ENCODE results near the gene MS4A10.

The MS4A10 gene

DNA sequence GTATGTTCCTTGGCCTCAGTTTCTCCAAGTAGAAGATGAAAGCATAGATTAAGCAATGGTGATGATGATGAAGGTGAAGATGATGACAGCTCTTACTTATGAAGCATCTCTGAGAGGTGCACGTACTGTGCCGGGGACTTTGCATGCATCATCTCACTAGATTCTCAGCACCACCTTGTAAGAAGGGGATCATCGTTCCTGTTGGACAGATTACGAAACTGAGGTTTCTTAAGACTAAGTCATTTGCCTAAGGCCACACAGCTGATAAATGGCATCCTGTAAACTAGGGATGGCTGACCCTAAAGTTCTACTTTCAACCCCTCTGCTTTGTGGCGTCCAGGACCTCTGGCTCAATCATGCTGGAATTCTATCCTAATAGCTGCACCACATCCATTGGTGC is 19.8 kb upstream of the MS4A10 start:
- H3K9ac ChIP-seq (ENCODE audit: low read depth in 1 of 2, low read length in 2 of 2), result no peak overlapping the region
- H3K4me1 ChIP-seq (ENCODE audit: control insufficient read depth in 1 of 2, insufficient read depth in 2 of 2, low read length in 2 of 2), result no peaks in the 10 kb centered on the region
- no peak overlapping the region for H3K27ac ChIP-seq (ENCODE audit: low read depth, low read length)
- H3K9me3 ChIP-seq (ENCODE audit: control insufficient read depth in 1 of 2, low read length in 2 of 2), result no peaks in the 10 kb centered on the region
- no peak overlapping the region for H3K4me3 ChIP-seq (ENCODE audit: low read depth in 1 of 2, low read length in 2 of 2)
- H3K27me3 ChIP-seq (ENCODE audit: control insufficient read depth in 1 of 2, insufficient read depth in 2 of 2, low read length in 2 of 2), result no peaks in the 10 kb centered on the region
- H3K36me3 ChIP-seq (ENCODE audit: control insufficient read depth in 1 of 2, insufficient read depth in 2 of 2, low read length in 2 of 2), result no peaks in the 10 kb centered on the region

DNA sequence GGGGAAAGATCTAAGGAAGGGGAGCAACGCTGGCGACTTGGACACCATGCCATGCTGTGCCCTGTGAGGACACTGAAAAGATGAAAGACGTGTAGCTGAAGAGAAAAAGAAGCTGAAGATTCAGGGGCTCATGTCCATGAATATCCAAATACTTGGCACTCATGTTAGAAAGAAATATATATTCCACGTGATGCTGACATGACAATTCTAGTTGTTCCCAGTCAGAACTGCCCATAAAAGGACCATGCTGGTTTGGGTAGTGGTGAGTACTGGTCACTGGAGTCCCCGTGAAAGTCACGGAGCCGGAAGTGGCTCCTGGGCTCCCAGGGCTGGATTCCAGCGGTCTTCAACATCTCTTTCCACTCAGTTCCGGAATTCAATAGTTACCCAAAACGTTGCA is 18.6 kb upstream of the MS4A10 start:
- Histone ChIP-seq H3K4me1 (ENCODE audit: control insufficient read depth in 1 of 2, insufficient read depth in 2 of 2, low read length in 2 of 2) (no peaks in the 10 kb centered on the region), H3K4me3 (ENCODE audit: low read depth in 1 of 2, low read length in 2 of 2) (no peak overlapping the region), H3K27ac (ENCODE audit: low read depth, low read length) (no peak overlapping the region), H3K36me3 (ENCODE audit: control insufficient read depth in 1 of 2, insufficient read depth in 2 of 2, low read length in 2 of 2) (no peaks in the 10 kb centered on the region), H3K9ac (ENCODE audit: low read depth in 1 of 2, low read length in 2 of 2) (no peak overlapping the region), H3K27me3 (ENCODE audit: control insufficient read depth in 1 of 2, insufficient read depth in 2 of 2, low read length in 2 of 2) (no peaks in the 10 kb centered on the region), H3K9me3 (ENCODE audit: control insufficient read depth in 1 of 2, low read length in 2 of 2) (no peaks in the 10 kb centered on the region)

DNA sequence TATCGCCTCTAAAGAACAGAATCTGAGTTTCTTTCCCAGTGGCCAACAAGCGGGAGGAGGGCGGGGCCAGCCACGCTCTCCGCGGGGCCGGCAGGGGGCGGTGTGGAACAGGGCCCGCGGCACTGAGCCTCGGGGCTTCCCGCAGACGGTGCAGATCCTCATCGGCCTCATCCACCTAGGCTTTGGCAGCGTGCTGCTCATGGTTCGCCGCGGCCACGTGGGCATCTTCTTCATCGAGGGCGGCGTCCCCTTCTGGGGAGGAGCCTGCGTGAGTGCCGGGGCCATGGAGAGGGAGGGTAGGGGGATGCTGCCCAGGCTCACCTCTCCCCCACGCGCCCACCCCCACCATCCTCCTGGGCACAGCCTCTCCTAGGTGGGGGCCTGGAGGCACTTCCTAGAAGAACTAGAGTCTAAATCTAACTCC is 17.7 kb upstream of the MS4A10 start:
- Histone ChIP-seq H3K4me3 (ENCODE audit: low read depth in 1 of 2, low read length in 2 of 2) (no peak overlapping the region), H3K36me3 (ENCODE audit: control insufficient read depth in 1 of 2, insufficient read depth in 2 of 2, low read length in 2 of 2) (no peaks in the 10 kb centered on the region), H3K9me3 (ENCODE audit: control insufficient read depth in 1 of 2, low read length in 2 of 2) (no peaks in the 10 kb centered on the region), H3K4me1 (ENCODE audit: control insufficient read depth in 1 of 2, insufficient read depth in 2 of 2, low read length in 2 of 2) (no peaks in the 10 kb centered on the region), H3K27me3 (ENCODE audit: control insufficient read depth in 1 of 2, insufficient read depth in 2 of 2, low read length in 2 of 2) (peaks cover 0 to 6% of the 10 kb centered on the region in 2 donors), H3K27ac (ENCODE audit: low read depth, low read length) (no peak overlapping the region), H3K9ac (ENCODE audit: low read depth in 1 of 2, low read length in 2 of 2) (no peak overlapping the region)

DNA sequence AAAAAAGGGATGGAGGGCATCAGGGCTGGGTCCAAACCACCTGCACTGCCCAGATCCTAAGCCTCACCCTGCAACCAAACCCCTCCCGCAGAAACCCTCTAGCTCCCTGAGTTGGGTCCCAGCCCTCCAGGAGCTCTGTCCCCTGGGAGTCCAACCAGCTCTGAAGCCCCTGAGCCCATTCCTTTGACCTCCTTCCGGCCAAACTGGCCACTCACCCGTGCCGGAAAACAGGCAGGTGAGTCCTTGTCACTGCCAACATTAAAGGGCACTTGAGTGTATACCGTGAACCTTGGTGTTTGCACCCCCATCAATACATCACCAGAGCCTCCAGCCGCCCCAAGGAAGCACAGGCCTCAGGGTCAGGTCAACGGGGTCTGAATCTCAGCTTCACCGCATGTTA is 16.9 kb upstream of the MS4A10 start:
- H3K27ac ChIP-seq (ENCODE audit: low read depth, low read length), result no peak overlapping the region
- no peaks in the 10 kb centered on the region for H3K4me1 ChIP-seq (ENCODE audit: control insufficient read depth in 1 of 2, insufficient read depth in 2 of 2, low read length in 2 of 2)
- H3K9me3 ChIP-seq (ENCODE audit: control insufficient read depth in 1 of 2, low read length in 2 of 2), result no peaks in the 10 kb centered on the region
- H3K27me3 ChIP-seq (ENCODE audit: control insufficient read depth in 1 of 2, insufficient read depth in 2 of 2, low read length in 2 of 2), result peaks cover 0 to 6% of the 10 kb centered on the region in 2 donors
- no peaks in the 10 kb centered on the region for H3K36me3 ChIP-seq (ENCODE audit: control insufficient read depth in 1 of 2, insufficient read depth in 2 of 2, low read length in 2 of 2)
- no peak overlapping the region for H3K9ac ChIP-seq (ENCODE audit: low read depth in 1 of 2, low read length in 2 of 2)
- no peak overlapping the region for H3K4me3 ChIP-seq (ENCODE audit: low read depth in 1 of 2, low read length in 2 of 2)

DNA sequence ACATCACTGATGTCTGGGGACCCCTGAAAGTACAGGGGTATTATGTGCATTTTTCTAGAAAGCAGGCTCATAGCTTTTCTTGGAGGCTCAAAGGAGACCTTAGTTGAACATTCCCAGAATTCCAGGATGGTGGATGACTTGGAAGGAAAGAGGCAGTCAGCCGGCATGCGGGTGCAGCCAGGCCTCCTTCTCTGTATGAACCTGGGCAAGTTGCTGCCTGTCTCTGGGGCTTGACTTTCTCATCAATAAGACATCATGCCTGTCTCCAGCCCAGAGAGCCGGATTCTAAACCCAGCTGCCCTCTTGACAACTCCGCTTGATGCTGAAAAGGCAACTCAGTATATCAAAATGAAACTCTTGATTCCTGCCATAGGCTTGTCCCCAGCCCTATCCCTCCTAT is 15.9 kb upstream of the MS4A10 start:
- no peaks in the 10 kb centered on the region for H3K36me3 ChIP-seq (ENCODE audit: control insufficient read depth in 1 of 2, insufficient read depth in 2 of 2, low read length in 2 of 2)

DNA sequence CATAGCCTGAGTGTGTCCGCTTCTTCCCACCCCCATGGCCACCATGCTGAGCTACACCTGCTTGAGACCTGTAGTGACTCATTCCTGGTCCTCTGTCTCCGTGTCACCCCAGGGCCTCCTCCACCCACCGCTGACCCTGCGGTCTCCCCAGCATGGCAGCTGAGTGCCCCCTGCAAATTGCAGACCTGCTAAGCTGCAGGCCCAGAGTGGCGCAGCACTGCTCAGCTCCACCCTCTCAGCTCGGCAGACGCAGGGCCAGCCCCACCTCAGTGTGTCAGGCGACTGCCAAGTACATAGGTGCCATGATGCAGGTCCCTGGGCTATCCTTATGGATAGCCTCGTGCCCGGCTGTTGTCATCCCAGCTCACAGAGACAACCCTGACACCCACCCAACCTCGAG is 15.3 kb upstream of the MS4A10 start:
- Histone ChIP-seq H3K9me3 (ENCODE audit: control insufficient read depth in 1 of 2, low read length in 2 of 2) (no peaks in the 10 kb centered on the region), H3K27ac (ENCODE audit: low read depth, low read length) (no peak overlapping the region), H3K36me3 (ENCODE audit: control insufficient read depth in 1 of 2, insufficient read depth in 2 of 2, low read length in 2 of 2) (no peaks in the 10 kb centered on the region), H3K4me1 (ENCODE audit: control insufficient read depth in 1 of 2, insufficient read depth in 2 of 2, low read length in 2 of 2) (no peaks in the 10 kb centered on the region), H3K27me3 (ENCODE audit: control insufficient read depth in 1 of 2, insufficient read depth in 2 of 2, low read length in 2 of 2) (peaks cover 0 to 6% of the 10 kb centered on the region in 2 donors), H3K4me3 (ENCODE audit: low read depth in 1 of 2, low read length in 2 of 2) (no peak overlapping the region), H3K9ac (ENCODE audit: low read depth in 1 of 2, low read length in 2 of 2) (no peak overlapping the region)

More for the DNA sequence above, 15.9 kb upstream of the MS4A10 start:
- H3K27me3 ChIP-seq (ENCODE audit: control insufficient read depth in 1 of 2, insufficient read depth in 2 of 2, low read length in 2 of 2), result peaks cover 0 to 6% of the 10 kb centered on the region in 2 donors
- H3K9ac ChIP-seq (ENCODE audit: low read depth in 1 of 2, low read length in 2 of 2), result no peak overlapping the region
- H3K4me1 ChIP-seq (ENCODE audit: control insufficient read depth in 1 of 2, insufficient read depth in 2 of 2, low read length in 2 of 2), result no peaks in the 10 kb centered on the region
- H3K9me3 ChIP-seq (ENCODE audit: control insufficient read depth in 1 of 2, low read length in 2 of 2), result no peaks in the 10 kb centered on the region
- no peak overlapping the region for H3K4me3 ChIP-seq (ENCODE audit: low read depth in 1 of 2, low read length in 2 of 2)
- H3K27ac ChIP-seq (ENCODE audit: low read depth, low read length), result no peak overlapping the region

DNA sequence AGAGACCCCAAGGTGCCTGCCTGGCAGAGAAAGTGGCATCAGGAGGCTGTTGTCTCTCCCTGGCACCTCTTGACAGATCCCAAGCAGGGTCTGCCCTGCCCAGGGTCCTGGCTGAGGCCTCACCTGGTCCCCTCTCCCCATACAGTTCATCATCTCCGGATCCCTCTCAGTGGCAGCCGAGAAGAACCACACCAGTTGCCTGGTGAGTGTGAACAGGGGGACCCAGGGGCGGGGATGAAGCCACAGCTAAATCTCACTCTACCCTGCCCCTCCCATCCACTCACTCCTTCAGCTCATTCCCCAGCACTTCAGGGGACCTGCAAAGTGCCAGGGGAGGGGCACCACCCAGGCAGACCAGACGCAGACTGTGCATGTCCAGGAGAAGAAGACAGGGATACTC is 14.0 kb upstream of the MS4A10 start:
- Histone ChIP-seq H3K4me3 (ENCODE audit: low read depth in 1 of 2, low read length in 2 of 2) (no peak overlapping the region), H3K27ac (ENCODE audit: low read depth, low read length) (no peak overlapping the region), H3K36me3 (ENCODE audit: control insufficient read depth in 1 of 2, insufficient read depth in 2 of 2, low read length in 2 of 2) (no peaks in the 10 kb centered on the region), H3K4me1 (ENCODE audit: control insufficient read depth in 1 of 2, insufficient read depth in 2 of 2, low read length in 2 of 2) (peaks cover 5% of the 10 kb centered on the region in 2 donors), H3K27me3 (ENCODE audit: control insufficient read depth in 1 of 2, insufficient read depth in 2 of 2, low read length in 2 of 2) (peaks cover 0 to 6% of the 10 kb centered on the region in 2 donors), H3K9ac (ENCODE audit: low read depth in 1 of 2, low read length in 2 of 2) (no peak overlapping the region), H3K9me3 (ENCODE audit: control insufficient read depth in 1 of 2, low read length in 2 of 2) (no peaks in the 10 kb centered on the region)

DNA sequence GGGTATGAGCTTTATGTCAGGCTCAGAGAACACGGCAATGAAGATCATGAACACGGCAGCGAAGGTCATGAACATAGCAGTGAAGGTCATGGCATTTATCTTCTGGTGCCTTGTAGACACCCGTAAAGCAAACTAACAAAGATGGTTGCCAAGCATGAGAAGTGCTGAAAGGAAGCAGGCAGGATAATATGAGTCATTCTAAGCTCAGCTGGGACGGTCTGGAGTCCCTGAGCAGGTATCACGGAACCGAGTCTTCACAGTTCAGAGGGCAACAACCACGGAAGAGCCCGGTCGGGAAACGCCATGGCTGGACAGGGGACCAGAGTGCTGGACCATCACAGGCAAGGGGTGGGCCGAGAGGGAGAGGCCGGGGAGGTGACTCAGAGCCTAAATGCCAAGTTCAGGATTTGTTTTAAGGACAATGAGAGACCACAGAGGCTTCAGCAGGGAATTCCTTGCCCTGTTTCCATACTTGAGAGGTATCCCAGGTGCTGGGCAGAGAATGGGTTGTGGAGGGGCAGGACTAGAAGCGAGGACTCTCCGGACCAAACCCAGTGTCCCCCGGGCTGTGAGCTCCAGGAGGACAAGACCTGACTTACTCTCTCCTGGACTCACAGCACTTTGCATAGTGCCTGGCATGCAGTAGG is 13.1 kb upstream of the MS4A10 start:
- H3K9ac ChIP-seq (ENCODE audit: low read depth in 1 of 2, low read length in 2 of 2), result no peak overlapping the region
- H3K36me3 ChIP-seq (ENCODE audit: control insufficient read depth in 1 of 2, insufficient read depth in 2 of 2, low read length in 2 of 2), result no peaks in the 10 kb centered on the region
- H3K4me1 ChIP-seq (ENCODE audit: control insufficient read depth in 1 of 2, insufficient read depth in 2 of 2, low read length in 2 of 2), result peaks cover 5% of the 10 kb centered on the region in 2 donors
- H3K4me3 ChIP-seq (ENCODE audit: low read depth in 1 of 2, low read length in 2 of 2), result no peak overlapping the region
- peaks cover 0 to 6% of the 10 kb centered on the region in 2 donors for H3K27me3 ChIP-seq (ENCODE audit: control insufficient read depth in 1 of 2, insufficient read depth in 2 of 2, low read length in 2 of 2)
- no peak overlapping the region for H3K27ac ChIP-seq (ENCODE audit: low read depth, low read length)
- no peaks in the 10 kb centered on the region for H3K9me3 ChIP-seq (ENCODE audit: control insufficient read depth in 1 of 2, low read length in 2 of 2)

DNA sequence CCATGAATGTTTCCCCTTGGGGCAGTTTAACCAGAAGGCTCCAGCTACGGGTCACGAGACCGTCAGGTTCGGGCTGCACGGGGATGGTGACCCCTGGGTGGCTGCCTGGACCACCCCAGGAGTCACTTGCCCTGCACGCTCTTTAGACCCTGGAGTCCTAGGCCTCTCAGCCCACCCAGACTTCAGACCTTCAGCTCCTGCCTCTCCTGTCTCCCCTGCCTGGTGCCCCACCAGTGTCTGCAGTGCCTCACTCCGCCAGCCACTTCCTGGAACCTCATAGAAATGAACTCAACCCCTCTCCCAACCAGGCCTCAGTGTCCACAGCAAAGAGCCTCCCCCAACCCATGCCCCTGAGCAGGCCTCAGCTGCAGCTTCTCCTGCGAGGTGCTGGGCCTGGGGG is 12.5 kb upstream of the MS4A10 start:
- H3K27ac ChIP-seq (ENCODE audit: low read depth, low read length), result no peak overlapping the region
- H3K27me3 ChIP-seq (ENCODE audit: control insufficient read depth in 1 of 2, insufficient read depth in 2 of 2, low read length in 2 of 2), result peaks cover 0 to 6% of the 10 kb centered on the region in 2 donors
- H3K36me3 ChIP-seq (ENCODE audit: control insufficient read depth in 1 of 2, insufficient read depth in 2 of 2, low read length in 2 of 2), result no peaks in the 10 kb centered on the region
- H3K9me3 ChIP-seq (ENCODE audit: control insufficient read depth in 1 of 2, low read length in 2 of 2), result no peaks in the 10 kb centered on the region
- H3K4me1 ChIP-seq (ENCODE audit: control insufficient read depth in 1 of 2, insufficient read depth in 2 of 2, low read length in 2 of 2), result peaks cover 5 to 9% of the 10 kb centered on the region in 2 donors
- no peak overlapping the region for H3K9ac ChIP-seq (ENCODE audit: low read depth in 1 of 2, low read length in 2 of 2)
- H3K4me3 ChIP-seq (ENCODE audit: low read depth in 1 of 2, low read length in 2 of 2), result no peak overlapping the region

DNA sequence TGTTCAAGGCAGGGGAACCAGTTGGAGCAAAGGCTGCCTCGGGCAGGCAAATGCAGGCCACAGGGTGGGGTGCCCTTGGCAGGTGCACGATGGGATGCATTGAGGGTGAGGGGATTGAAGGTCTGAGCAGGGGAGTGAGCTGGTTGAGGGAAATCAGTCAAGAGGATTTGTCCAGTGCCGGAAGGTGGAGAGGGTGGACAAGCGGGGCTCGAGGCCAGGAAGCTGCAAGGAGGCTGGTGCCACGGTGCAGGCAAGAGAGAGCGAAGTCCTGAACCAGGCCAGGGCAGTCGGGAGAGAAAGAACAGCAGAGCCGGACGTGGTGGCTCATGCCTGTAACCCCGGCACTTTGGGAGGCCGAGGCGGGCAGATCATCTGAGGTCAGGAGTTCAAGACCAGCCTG is 10.4 kb upstream of the MS4A10 start:
- Histone ChIP-seq H3K9ac (ENCODE audit: low read depth in 1 of 2, low read length in 2 of 2) (no peak overlapping the region), H3K36me3 (ENCODE audit: control insufficient read depth in 1 of 2, insufficient read depth in 2 of 2, low read length in 2 of 2) (no peaks in the 10 kb centered on the region), H3K27me3 (ENCODE audit: control insufficient read depth in 1 of 2, insufficient read depth in 2 of 2, low read length in 2 of 2) (peaks cover 0 to 6% of the 10 kb centered on the region in 2 donors), H3K4me1 (ENCODE audit: control insufficient read depth in 1 of 2, insufficient read depth in 2 of 2, low read length in 2 of 2) (peaks cover 5 to 10% of the 10 kb centered on the region in 2 donors), H3K9me3 (ENCODE audit: control insufficient read depth in 1 of 2, low read length in 2 of 2) (no peaks in the 10 kb centered on the region), H3K4me3 (ENCODE audit: low read depth in 1 of 2, low read length in 2 of 2) (no peak overlapping the region), H3K27ac (ENCODE audit: low read depth, low read length) (no peak overlapping the region)

All from duodenal mucosa (tissue), 2 donors.